Measurements from ENCODE around the gene PFN3. TPM values are rescaled to one million over a fixed set of nuclear protein-coding genes. Genes with fewer than 3 reads are reported as not detected.

The PFN3 gene
- total and polyA plus RNA-seq, 2 donors: not detected

DNA sequence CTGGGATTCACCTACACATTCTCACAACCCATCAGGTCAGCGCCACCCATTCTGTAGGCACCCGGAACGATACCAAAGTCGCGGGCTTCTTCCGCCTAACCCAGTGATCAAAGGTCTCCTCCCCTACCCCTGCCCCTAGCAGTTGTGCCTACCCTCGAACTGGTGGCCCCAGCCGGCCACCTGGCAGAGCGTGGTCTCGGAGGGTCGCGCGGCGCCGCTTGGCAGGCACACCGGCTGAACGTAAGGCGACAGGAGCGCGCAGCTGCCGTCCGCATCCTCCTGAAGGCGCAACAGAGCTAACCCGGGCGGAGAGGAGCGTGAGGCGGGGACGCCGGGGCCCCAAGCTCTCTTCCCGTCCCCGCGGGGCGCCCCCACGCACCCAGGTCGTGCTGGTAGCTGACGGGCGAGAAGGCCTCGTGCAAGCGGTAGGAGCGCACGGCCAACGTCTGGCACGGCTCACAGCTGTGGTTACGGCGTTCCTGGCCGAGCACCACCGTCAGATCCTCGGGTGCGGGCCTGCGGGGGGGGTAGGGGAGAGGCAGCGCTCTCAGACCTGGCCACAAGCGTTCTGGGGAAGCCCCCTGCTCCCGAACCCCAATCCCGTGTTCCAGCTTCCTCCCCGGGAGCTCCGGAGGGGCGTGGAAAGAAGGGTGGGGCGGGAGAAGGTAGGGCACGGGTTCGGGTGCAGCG lies 2.8 kb upstream of the PFN3 start:
- DNase-seq (ENCODE audit: extremely low spot score): no peak
- H3K27ac ChIP-seq (ENCODE audit: low read depth): no peak overlapping the region
- H3K36me3 ChIP-seq (ENCODE audit: insufficient read depth): no peaks in the 10 kb centered on the region
- H3K4me3 ChIP-seq (ENCODE audit: low read depth, low read length): peak overlapping the region; percentile 41
- H3K4me1 ChIP-seq (ENCODE audit: insufficient read depth): no peaks in the 10 kb centered on the region
- 2% methylated on average over 61 of the region's 61 CpGs for WGBS

DNA sequence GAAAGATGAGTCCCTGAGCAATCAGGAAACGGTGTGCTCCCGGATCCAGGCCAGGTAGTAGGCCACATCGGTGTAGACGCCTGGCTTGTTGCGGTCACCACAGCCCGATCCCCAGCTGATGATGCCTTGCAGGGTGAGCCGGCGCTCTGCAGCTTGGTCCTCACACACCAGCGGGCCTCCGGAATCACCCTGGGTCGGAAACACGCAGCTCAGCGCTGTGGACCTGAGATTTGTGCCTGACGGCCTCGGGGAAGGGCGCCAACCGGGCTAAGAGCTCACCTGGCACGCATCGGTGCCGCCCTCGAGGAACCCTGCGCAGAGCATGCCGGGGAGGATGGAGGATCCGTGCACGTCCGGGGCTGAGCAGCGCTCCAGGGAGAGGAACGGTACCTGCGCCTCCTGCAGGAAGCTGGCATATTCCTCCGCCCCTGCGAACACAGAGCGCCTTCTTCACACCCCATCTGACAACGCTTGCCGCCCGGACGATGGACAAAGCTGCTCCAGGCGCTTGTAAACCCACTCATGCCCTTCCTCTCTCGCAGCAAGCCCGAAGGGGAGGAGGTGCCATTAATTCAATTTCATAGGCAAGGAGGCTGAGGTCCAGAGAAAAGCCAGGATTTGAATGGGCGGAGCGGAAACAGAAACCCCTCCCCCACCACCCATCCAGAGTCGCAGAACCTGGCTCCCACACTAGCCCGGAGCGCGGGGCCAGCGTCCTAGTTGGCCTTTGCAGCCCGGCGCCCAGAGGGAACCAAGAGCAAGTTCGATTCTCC lies 2.0 kb upstream of the PFN3 start:
- H3K36me3 ChIP-seq (ENCODE audit: insufficient read depth): no peaks in the 10 kb centered on the region
- H3K27ac ChIP-seq (ENCODE audit: low read depth): no peak overlapping the region
- WGBS: 6% methylated on average over 49 of the region's 49 CpGs
- H3K4me3 ChIP-seq (ENCODE audit: low read depth, low read length): no peak overlapping the region
- DNase-seq (ENCODE audit: extremely low spot score): no peak
- no peaks in the 10 kb centered on the region for H3K4me1 ChIP-seq (ENCODE audit: insufficient read depth)

DNA sequence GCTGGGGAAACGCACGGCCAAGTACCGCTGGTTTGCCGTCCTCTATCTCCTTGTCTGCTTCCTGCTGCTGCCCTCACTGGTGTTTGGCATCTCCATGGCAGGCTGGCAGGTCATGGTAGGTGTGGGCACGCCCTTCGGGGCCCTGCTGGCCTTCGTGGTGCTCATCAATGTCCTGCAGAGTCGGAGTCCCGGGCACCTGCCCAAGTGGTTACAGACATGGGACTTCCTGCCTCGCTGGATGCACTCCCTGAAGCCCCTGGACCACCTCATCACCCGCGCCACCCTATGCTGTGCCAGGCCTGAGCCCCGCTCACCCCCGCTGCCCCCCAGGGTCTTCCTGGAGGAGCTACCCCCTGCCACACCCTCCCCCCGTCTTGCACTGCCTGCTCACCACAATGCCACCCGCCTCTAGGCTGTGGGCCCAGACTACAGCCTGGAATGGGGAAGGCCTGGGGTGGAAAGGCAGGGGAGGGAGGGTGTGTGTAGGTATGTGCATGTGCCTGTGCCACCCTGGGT lies 2.5 kb downstream of the PFN3 start:
- Histone ChIP-seq H3K4me1 (ENCODE audit: insufficient read depth) (no peaks in the 10 kb centered on the region), H3K4me3 (ENCODE audit: low read depth, low read length) (no peak overlapping the region), H3K27ac (ENCODE audit: low read depth) (no peak overlapping the region), H3K36me3 (ENCODE audit: insufficient read depth) (no peaks in the 10 kb centered on the region)
- WGBS: 87% methylated on average over 16 of the region's 16 CpGs
- no peak for DNase-seq (ENCODE audit: extremely low spot score)

DNA sequence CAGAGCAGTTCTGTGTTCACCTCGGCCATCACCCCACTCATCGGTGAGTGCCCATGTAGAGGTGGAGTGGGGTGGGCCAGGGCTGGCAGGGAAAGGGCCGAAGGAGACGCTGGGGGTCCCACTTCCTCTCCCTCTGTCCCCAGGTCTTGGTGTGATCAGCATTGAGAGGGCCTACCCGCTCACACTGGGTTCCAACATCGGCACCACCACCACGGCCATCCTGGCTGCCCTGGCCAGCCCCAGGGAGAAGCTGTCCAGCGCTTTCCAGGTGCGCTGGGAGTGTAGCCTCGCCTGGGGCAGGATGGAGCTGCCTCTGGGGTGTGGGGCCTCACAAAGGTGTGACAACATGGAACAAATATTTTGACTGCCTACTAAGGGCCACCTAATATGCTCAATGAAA lies 3.7 kb downstream of the PFN3 start:
- no peak for DNase-seq (ENCODE audit: extremely low spot score)

DNA sequence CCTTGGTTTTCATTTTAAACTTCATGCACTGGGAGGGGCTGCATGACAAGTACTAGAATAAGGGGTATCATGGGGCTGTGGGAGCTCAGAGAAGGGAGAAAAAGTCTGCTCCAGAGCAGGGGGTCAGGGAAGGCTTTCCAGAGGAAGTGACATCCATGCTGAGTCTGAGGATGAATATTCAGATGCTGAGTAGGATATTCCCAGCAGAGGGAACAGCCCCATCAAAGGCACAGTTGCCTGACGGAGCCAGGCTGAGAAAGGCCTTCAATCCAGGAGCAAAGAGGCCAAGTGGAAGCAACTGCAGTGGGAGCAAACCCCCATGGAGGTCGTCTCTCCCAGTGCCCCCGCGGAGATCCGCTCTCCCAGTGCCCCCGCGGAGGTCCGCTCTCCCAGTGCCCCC lies 4.4 kb downstream of the PFN3 start:
- 39% methylated on average over 8 of the region's 8 CpGs for WGBS
- no peak overlapping the region for H3K27ac ChIP-seq (ENCODE audit: low read depth)
- no peak for DNase-seq (ENCODE audit: extremely low spot score)

More for the DNA sequence above, 3.7 kb downstream of the PFN3 start:
- H3K4me3 ChIP-seq (ENCODE audit: low read depth, low read length): no peak overlapping the region
- 88% methylated on average over 10 of the region's 10 CpGs for WGBS
- H3K4me1 ChIP-seq (ENCODE audit: insufficient read depth): no peaks in the 10 kb centered on the region
- no peaks in the 10 kb centered on the region for H3K36me3 ChIP-seq (ENCODE audit: insufficient read depth)
- H3K27ac ChIP-seq (ENCODE audit: low read depth): no peak overlapping the region

DNA sequence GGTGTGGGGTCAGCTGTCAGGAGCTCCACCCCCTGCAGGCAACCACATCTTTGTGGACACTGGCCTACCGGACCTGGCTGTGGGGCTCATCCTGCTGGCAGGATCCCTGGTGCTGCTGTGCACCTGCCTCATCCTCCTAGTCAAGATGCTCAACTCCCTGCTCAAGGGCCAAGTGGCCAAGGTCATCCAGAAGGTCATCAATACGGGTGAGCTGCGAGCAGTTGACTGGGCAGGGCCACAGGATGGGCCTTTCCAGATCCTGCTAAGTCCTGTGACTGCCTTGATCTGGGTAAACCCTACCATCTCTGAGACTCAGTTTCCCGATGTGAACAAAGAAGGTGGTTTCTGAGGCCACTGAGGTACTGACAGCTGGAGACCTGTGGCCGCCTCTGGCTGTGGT lies 6.5 kb downstream of the PFN3 start:
- no peaks in the 10 kb centered on the region for H3K36me3 ChIP-seq (ENCODE audit: insufficient read depth)
- no peak overlapping the region for H3K27ac ChIP-seq (ENCODE audit: low read depth)
- WGBS: 83% methylated on average over 5 of the region's 5 CpGs
- H3K4me3 ChIP-seq (ENCODE audit: low read depth, low read length): no peak overlapping the region
- H3K4me1 ChIP-seq (ENCODE audit: insufficient read depth): no peaks in the 10 kb centered on the region
- DNase-seq (ENCODE audit: extremely low spot score): no peak

More for the DNA sequence above, 4.4 kb downstream of the PFN3 start:
- Histone ChIP-seq H3K36me3 (ENCODE audit: insufficient read depth) (no peaks in the 10 kb centered on the region), H3K4me3 (ENCODE audit: low read depth, low read length) (no peak overlapping the region), H3K4me1 (ENCODE audit: insufficient read depth) (no peaks in the 10 kb centered on the region)

DNA sequence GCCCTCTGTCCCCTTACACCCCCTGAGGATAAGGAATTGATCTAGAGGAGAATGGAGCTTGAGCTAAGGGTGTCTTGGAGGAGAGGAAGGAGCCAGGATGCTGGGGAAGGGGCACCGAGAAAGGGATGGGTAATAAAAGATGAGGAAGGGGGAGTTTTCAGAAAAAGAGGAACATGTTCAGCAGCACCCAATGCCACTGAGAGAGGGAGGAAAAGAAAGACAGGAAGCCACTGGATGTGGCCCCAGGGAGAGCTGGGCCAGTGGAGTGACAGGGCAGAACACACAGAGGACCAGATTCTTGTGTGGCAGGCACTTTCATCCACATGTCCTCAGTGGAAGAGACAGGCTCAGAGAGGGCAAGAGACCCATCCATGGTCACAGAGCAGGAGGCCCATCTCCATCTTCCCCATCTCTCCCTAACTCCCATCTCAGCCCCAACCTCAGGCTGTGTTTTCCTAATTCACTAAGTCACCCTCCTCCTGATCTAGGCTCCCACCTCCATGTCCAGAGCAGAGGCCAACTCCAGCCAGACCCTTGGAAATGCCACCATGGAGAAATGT lies 7.2 kb downstream of the PFN3 start:
- no peak overlapping the region for H3K4me3 ChIP-seq (ENCODE audit: low read depth, low read length)
- WGBS: 58% methylated on average over 1 of the region's 1 CpG
- H3K27ac ChIP-seq (ENCODE audit: low read depth): no peak overlapping the region
- no peaks in the 10 kb centered on the region for H3K4me1 ChIP-seq (ENCODE audit: insufficient read depth)
- no peaks in the 10 kb centered on the region for H3K36me3 ChIP-seq (ENCODE audit: insufficient read depth)
- DNase-seq (ENCODE audit: extremely low spot score): no peak

DNA sequence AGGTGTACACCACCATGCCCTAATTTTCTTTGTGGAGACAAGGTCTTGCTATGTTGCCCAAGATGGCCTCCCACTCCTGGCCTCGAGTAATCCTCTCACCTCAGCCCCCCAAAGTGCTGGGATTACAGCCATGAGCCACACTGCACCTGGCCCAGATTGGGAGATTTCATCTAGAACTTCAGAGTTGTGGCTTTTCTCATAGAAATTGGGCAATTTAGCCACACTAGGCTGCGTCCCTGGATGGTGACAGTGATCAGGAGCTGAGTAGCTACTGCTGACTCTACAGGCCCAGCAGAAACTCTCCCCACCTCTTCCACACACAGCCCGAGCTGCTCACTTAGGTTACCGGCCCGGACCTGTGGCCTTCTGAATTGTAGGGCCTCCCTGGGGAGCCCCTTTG lies 7.7 kb downstream of the PFN3 start:
- 86% methylated on average over 5 of the region's 5 CpGs for WGBS
- no peak for DNase-seq (ENCODE audit: extremely low spot score)
- H3K36me3 ChIP-seq (ENCODE audit: insufficient read depth): no peaks in the 10 kb centered on the region
- H3K4me1 ChIP-seq (ENCODE audit: insufficient read depth): no peaks in the 10 kb centered on the region
- H3K4me3 ChIP-seq (ENCODE audit: low read depth, low read length): no peak overlapping the region
- H3K27ac ChIP-seq (ENCODE audit: low read depth): no peak overlapping the region

DNA sequence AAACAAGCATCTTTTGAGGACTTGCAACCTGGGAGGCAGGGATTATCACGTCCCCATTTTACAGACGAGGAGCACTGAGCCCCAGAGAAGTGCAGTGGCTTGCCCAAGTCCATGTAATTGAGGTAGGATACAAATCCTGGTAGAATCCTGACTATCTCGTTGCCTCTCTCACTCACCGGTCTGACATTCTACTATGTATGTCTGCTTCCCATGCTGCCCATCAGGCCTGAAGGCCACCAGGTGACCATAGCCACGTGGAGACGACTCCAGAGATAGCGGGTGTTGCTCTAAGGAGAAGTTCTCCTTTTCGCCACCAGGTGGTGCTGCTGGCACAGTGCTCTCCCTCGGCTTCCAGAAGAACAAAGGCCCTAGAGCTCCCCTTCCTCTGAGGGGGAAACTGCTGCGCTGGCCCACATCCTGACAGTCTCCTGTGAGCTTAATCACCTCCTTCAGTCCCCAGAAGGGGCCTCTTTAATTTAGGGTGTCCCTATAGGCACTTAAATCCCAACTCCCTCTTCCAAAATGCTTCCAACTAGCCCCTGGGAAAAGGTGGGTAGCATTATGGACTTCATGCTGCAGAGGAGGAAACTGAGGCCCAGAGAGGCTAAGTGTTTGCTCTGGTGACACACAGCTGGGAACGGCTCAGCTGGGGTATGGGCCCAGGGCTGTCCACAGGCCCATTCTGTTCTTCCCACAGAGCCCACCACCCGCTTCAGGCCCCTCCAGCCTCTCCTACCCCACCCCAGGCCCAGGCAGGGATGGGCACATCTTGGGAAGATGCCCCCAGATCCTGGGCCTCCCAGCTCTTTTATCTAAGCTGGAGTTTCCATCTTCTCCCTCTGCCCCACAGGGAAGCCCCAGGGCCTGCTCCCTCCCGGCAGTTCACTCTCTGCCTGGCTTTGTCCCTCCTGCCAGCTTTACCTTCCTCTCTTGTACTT lies 9.8 kb downstream of the PFN3 start:
- no peaks in the 10 kb centered on the region for H3K36me3 ChIP-seq (ENCODE audit: insufficient read depth)
- DNase-seq (ENCODE audit: extremely low spot score): peak; percentile 84
- 26% methylated on average over 13 of the region's 13 CpGs for WGBS
- H3K4me3 ChIP-seq (ENCODE audit: low read depth, low read length): no peak overlapping the region
- H3K27ac ChIP-seq (ENCODE audit: low read depth): no peak overlapping the region
- no peaks in the 10 kb centered on the region for H3K4me1 ChIP-seq (ENCODE audit: insufficient read depth)

DNA sequence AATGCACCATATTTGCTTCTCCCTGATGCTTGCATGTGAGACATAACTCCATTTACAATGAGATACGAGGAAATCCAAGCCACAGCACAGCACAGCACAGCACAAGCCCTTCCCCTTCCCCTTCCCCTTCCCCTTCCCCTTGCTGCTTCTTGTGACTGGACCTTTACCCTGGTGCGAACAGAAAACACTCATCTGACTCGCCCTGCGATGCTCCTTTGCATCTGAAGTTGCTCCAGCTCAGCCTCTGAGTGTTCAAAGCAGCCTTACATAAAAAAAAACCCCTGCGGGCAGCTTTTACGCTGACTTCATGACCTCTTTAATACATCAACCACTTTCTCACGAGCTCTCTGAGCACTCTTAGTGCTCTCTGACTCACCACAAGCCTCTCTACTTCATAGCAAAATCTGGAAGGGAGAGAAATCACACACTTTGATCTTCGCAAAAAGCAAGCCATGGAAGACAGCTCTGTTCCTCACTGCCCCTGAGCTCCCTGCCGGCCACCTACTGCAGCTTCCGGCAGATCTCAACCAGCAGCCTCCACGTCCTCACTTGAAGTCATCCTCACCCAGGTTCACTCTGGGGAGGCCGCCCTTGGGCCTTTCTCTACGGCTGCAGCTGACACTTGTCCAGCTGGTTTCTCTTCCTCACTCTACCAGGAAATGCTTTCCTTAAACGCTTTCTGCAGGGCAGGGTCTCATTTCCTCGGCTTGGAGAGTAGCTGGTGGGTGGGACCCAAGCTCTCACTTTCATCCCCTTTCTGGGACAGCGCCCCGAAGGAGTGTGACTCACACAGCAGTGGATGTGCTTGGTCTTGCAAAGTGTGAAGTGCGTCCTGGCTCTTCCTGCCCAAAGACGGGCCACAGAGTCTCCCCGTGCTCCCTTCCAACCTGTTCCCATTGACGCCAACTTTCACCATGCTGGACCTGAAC lies 11.0 kb downstream of the PFN3 start:
- WGBS: 25% methylated on average over 21 of the region's 21 CpGs
- Histone ChIP-seq H3K27ac (ENCODE audit: low read depth) (no peak overlapping the region), H3K4me3 (ENCODE audit: low read depth, low read length) (no peak overlapping the region), H3K4me1 (ENCODE audit: insufficient read depth) (no peaks in the 10 kb centered on the region), H3K36me3 (ENCODE audit: insufficient read depth) (no peaks in the 10 kb centered on the region)
- DNase-seq (ENCODE audit: extremely low spot score): peak; percentile 86

DNA sequence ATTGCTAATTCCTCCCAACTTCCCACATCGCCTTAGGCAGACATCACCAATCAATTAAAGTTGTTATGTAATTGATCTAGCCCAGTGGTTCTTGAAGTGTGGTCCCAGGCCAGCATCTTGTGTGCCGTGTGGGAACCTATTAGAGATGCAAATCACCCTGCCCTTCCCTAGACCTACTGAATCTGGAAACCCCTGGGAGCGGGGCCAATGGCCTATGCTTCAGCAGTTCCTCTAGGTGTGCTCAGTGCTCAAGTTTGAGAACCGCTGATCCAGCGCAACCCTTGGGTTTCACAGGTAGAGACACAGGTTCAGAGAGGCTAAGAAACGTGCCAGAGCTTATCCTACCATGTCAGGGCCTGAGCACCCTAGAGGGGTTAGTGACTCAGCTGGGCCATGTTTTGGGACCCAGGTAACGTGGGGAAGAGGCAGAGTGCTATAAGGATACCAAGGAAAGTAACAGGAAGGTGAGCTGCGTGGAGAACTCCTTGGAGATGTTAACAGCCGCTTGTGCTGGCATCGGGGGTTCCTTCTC lies 11.9 kb downstream of the PFN3 start:
- DNase-seq (ENCODE audit: extremely low spot score): no peak
- 85% methylated on average over 10 of the region's 10 CpGs for WGBS
- no peaks in the 10 kb centered on the region for H3K36me3 ChIP-seq (ENCODE audit: insufficient read depth)
- H3K4me3 ChIP-seq (ENCODE audit: low read depth, low read length): no peak overlapping the region
- no peaks in the 10 kb centered on the region for H3K4me1 ChIP-seq (ENCODE audit: insufficient read depth)
- no peak overlapping the region for H3K27ac ChIP-seq (ENCODE audit: low read depth)

DNA sequence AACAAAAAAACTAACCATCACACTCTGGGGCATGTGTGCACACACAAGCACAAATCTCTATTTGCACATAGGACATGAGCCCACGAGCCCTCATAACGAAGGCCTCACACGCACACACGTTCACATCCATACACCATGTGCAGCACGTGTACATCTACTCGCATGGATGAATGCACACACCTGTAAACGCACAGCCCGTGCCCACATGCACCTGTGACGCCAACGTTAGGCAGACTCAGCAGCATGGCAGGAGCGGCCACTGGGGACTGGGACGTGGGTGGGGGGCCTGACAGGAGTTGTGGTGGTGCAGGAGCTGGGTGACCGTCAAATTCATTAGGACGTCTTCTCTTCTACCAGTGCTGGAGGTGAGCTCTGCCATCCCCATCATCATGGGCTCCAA lies 13.1 kb downstream of the PFN3 start:
- H3K36me3 ChIP-seq (ENCODE audit: insufficient read depth): no peaks in the 10 kb centered on the region
- WGBS: 88% methylated on average over 14 of the region's 14 CpGs
- no peaks in the 10 kb centered on the region for H3K4me1 ChIP-seq (ENCODE audit: insufficient read depth)
- no peak overlapping the region for H3K4me3 ChIP-seq (ENCODE audit: low read depth, low read length)
- no peak overlapping the region for H3K27ac ChIP-seq (ENCODE audit: low read depth)
- no peak for DNase-seq (ENCODE audit: extremely low spot score)

Data from urinary bladder (tissue), 4 donors.